Measurements from ENCODE around the gene GPX2. TPM values are rescaled to one million over a fixed set of nuclear protein-coding genes. Genes with fewer than 3 reads are reported as not detected.
"Not testable (repeated sequence)": the region's sequence is repeated elsewhere in the genome, so short reads cannot be mapped to it uniquely, and the experiment has no call there.

GPX2 gene
- total RNA-seq, 6 experiments from 2014 or later, result 248 to 1,113 (median 341) TPM

DNA sequence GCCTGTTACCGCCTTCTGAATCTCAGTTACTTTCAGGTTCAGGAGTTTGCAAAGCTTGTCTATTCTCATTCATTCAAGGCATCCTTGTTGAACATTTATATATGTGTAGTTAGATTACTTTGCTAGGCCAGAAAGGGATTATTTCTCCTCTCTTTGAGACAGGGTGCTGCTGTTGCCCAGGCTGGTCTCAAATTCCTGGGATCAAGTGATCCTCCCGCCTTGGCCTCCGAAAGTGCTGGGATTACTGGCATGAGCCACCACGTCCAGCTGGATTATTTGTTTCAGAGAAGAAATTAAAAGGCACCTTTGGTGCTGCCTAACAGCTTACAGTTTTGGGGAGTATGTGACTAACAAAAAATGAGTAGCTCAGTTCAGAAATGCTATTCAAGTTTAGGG lies 27.5 kb downstream of the GPX2 start:
- intact Hi-C loops (cut with DNase I), result no loop called here
- DNase-seq (no peak), ATAC-seq (no peak)
- H3K4me1 ChIP-seq, result peaks cover 0 to 32% (median 10%) of the 10 kb centered on the region in 4 donors
- peak overlapping the region; percentile 82 to 97 (median 96) for H3K4me3 ChIP-seq
- no peaks in the 10 kb centered on the region for H3K27me3 ChIP-seq
- H3K9me3 ChIP-seq, result no peaks in the 10 kb centered on the region
- TF ChIP-seq, protein P1, sequence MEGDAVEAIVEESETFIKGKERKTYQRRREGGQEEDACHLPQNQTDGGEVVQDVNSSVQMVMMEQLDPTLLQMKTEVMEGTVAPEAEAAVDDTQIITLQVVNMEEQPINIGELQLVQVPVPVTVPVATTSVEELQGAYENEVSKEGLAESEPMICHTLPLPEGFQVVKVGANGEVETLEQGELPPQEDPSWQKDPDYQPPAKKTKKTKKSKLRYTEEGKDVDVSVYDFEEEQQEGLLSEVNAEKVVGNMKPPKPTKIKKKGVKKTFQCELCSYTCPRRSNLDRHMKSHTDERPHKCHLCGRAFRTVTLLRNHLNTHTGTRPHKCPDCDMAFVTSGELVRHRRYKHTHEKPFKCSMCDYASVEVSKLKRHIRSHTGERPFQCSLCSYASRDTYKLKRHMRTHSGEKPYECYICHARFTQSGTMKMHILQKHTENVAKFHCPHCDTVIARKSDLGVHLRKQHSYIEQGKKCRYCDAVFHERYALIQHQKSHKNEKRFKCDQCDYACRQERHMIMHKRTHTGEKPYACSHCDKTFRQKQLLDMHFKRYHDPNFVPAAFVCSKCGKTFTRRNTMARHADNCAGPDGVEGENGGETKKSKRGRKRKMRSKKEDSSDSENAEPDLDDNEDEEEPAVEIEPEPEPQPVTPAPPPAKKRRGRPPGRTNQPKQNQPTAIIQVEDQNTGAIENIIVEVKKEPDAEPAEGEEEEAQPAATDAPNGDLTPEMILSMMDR (IDR thresholded peaks at IDR 0.05), result no peak
- no peak for TF ChIP-seq POLR2A (IDR thresholded peaks at IDR 0.05)
- H3K27ac ChIP-seq, result peak overlapping the region in 2 of 3 donors; percentile 94
- WGBS (ENCODE audit: insufficient coverage, low coverage, low lambda C conversion rate, missing lambda C conversion rate), result 17% methylated on average over 4 of the region's 4 CpGs
- no peaks in the 10 kb centered on the region for H3K36me3 ChIP-seq

DNA sequence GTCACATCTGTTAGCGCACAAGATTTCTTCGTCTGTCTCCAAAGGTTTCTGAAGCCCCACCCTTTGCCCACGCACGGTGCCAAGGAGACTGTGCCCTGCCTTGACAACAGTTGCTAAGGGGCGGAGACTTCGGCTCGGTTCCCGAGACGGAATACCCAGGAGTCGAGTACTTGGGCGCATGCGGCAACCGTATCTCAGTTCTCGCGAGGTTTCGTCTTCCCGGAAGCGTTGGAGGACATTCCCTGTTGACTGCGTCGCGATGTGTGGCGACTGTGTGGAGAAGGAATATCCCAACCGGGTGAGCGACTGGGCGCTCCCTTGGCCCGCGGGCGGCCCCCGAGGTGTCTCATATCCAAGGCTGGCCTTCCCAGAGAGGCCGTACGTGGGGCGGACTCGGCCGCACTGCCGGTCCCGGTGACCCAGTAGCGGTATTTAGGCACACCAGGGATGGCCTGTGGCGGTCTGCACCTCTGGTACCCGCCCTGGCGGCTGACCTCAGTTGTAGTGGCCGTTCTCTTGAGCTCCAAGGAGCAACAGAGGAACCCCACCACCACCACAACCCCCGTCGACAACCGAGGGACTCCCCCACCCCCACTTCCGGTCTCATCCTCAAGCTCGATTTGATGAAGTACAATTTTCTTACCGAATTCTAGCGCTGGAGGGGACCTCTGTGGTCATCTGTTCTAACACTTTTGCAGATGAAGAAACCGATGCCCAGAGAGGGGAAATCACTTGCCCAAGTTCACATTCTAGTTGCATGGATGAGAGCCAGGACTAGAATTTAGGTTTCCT lies 28.1 kb downstream of the GPX2 start, which contains the start of gene CHURC1:
Gene CHURC1, plus strand, starts transcription at position 219 of the 792 bp plus-strand sequence. Its CDS starts 41 bp downstream, at position 260.
- DNase-seq (peak; percentile 97 to 99 (median 98)), ATAC-seq (peak; percentile 98 to 99 (median 99))
- peak; percentile 85 for TF ChIP-seq POLR2A (IDR thresholded peaks at IDR 0.05)
- TF ChIP-seq, protein P1 (IDR thresholded peaks at IDR 0.05), result no peak
- no peaks in the 10 kb centered on the region for H3K9me3 ChIP-seq
- peaks cover 0 to 27% (median 10%) of the 10 kb centered on the region in 4 donors for H3K4me1 ChIP-seq
- no peaks in the 10 kb centered on the region for H3K36me3 ChIP-seq
- WGBS (ENCODE audit: insufficient coverage, low coverage, low lambda C conversion rate, missing lambda C conversion rate), result 1% methylated on average over 35 of the region's 49 CpGs
- H3K27ac ChIP-seq, result peak within 1 kb of the TSS; percentile 94
- H3K27me3 ChIP-seq, result no peaks in the 10 kb centered on the region
- peak within 1 kb of the TSS; percentile 82 to 97 (median 96) for H3K4me3 ChIP-seq
- intact Hi-C loops (cut with DNase I), result no loop called here

- H3K27me3 ChIP-seq; intact Hi-C loops (cut with DNase I); DNase-seq; ATAC-seq; H3K36me3 ChIP-seq; H3K9me3 ChIP-seq; H3K27ac ChIP-seq: not testable (repeated sequence)
- WGBS (ENCODE audit: insufficient coverage, low coverage, low lambda C conversion rate, missing lambda C conversion rate), result 36% methylated on average over 5 of the region's 5 CpGs
- H3K4me1 ChIP-seq, result peaks cover 0 to 18% (median 8%) of the 10 kb centered on the region in 4 donors
- H3K4me3 ChIP-seq, result peak overlapping the region in 1 of 3 donors; percentile 82
Observed at GRCh38 chr14:64913477-64913876, 29.1 kb downstream of the GPX2 start.

- no peak for TF ChIP-seq POLR2A (IDR thresholded peaks at IDR 0.05)
- TF ChIP-seq, protein P1 (IDR thresholded peaks at IDR 0.05), result no peak
- Histone ChIP-seq H3K4me3 (no peak overlapping the region), H3K27me3 (no peaks in the 10 kb centered on the region), H3K4me1 (peaks cover 0 to 12% (median 6%) of the 10 kb centered on the region in 4 donors), H3K36me3 (no peaks in the 10 kb centered on the region), H3K9me3 (no peaks in the 10 kb centered on the region), H3K27ac (no peak overlapping the region)
- WGBS (ENCODE audit: insufficient coverage, low coverage, low lambda C conversion rate, missing lambda C conversion rate), result 0% methylated on average over 1 of the region's 1 CpG
- DNase-seq (no peak), ATAC-seq (no peak)
- intact Hi-C loops (cut with DNase I), result no loop called here
Observed at GRCh38 chr14:64912261-64912660, 30.3 kb downstream of the GPX2 start.

GRCh38 chr14:64910847-64911495 lies 31.6 kb downstream of the GPX2 start:
- ATAC-seq, result no peak

More at GRCh38 chr14:64910847-64911495, 31.6 kb downstream of the GPX2 start:
- Histone ChIP-seq H3K4me1 (peaks cover 0 to 11% (median 5%) of the 10 kb centered on the region in 4 donors), H3K27ac (no peak overlapping the region), H3K36me3 (no peaks in the 10 kb centered on the region), H3K9me3 (no peaks in the 10 kb centered on the region), H3K4me3 (no peak overlapping the region), H3K27me3 (no peaks in the 10 kb centered on the region)
- intact Hi-C loops (cut with DNase I), result no loop called here
- 33% methylated on average over 3 of the region's 3 CpGs for WGBS (ENCODE audit: insufficient coverage, low coverage, low lambda C conversion rate, missing lambda C conversion rate)
- DNase-seq, result no peak
- TF ChIP-seq, protein P1 (IDR thresholded peaks at IDR 0.05), result peak in 3 of 4 donors; percentile 43 to 46 (median 45)
- no peak for TF ChIP-seq POLR2A (IDR thresholded peaks at IDR 0.05)

Data from right lobe of liver (tissue), 6 donors.